Breast epithelium (tissue), 4 donors: ENCODE measurements around the gene SWAP70. TPM values are rescaled to one million over a fixed set of nuclear protein-coding genes. Genes with fewer than 3 reads are reported as not detected.

ENCODE experiments used
- DNase-seq, 2 donors: peaks; one replicate each; pipeline ENCODE4 v3.0.0-alpha.2; 2019; ENCODE audit warnings: low spot score in 2 of 2
- H3K27ac ChIP-seq, 2 donors: fragments of 200-600 bp; sonication (generic) in 1 of 2; one replicate each; pipeline ENCODE4 v1.5.1; 2016 to 2019; ENCODE audit warnings: mild to moderate bottlenecking in 1 of 2
- H3K27me3 ChIP-seq, 2 donors: fragments of 200-600 bp; sonication (generic) in 1 of 2; one replicate each; pipeline versions ENCODE4 v1.5.1 to v1.6.0; 2017 to 2019; ENCODE audit warnings: control low read depth in 1 of 2, mild to moderate bottlenecking in 1 of 2
- H3K36me3 ChIP-seq: fragments of 200-600 bp; one replicate; pipeline ENCODE4 v1.5.1; 2019
- H3K4me1 ChIP-seq, 2 donors: fragments of 200-600 bp; sonication (generic); one replicate each; pipeline ENCODE4 v1.5.1; 2016 to 2019; ENCODE audit warnings: control low read depth in 1 of 2
- H3K4me3 ChIP-seq, 3 donors: fragments of 200-600 bp; sonication (generic); 1 replicate in 2 of 3; 2 replicates in 1 of 3; pipeline ENCODE4 v1.5.1; 2016 to 2019; ENCODE audit warnings: mild to moderate bottlenecking in 3 of 3, moderate library complexity in 2 of 3
- H3K9me3 ChIP-seq, 2 donors: fragments of 200-600 bp; sonication (generic) in 1 of 2; one replicate each; pipeline ENCODE4 v1.5.1; 2016 to 2019; ENCODE audit warnings: control low read depth in 1 of 2
- POLR2A ChIP-seq: fragments of 450-650 bp; IDR thresholded peaks from one replicate; pipeline ENCODE4 v1.6.1; 2016; ENCODE audit warnings: antibody characterized with exemption, mild to moderate bottlenecking, moderate library complexity
- POLR2AphosphoS5 ChIP-seq, 3 donors: sonication (generic); formaldehyde crosslinking; IDR thresholded peaks; one replicate each; pipeline ENCODE4 v1.6.1; 2017; ENCODE audit warnings: antibody characterized with exemption in 3 of 3
- intact Hi-C: fragments of 100-400 bp; cut with DNase I; formaldehyde crosslinking; loops from one replicate; pipeline ENCODE4 v1.15.1; 2023; ENCODE audit warnings: low total_unique reads
- total RNA-seq, 3 donors: library from RNA; depleted of rRNA; stranded (reverse); fragments of >200 nt; gene quantifications; one replicate each; pipeline ENCODE4 v1.1.0, GENCODE V29; 2016
- TF ChIP-seq, protein P1 (sequence below), 3 donors: fragments of 450-650 bp; IDR thresholded peaks; one replicate each; pipeline ENCODE4 v1.5.1; 2016 to 2017; ENCODE audit warnings: antibody characterized with exemption in 3 of 3, mild to moderate bottlenecking in 3 of 3, moderate library complexity in 3 of 3

SWAP70 gene
- total RNA-seq, 3 donors from 2014 or later = 36.8 to 64.5 (median 60.6) TPM

DNA sequence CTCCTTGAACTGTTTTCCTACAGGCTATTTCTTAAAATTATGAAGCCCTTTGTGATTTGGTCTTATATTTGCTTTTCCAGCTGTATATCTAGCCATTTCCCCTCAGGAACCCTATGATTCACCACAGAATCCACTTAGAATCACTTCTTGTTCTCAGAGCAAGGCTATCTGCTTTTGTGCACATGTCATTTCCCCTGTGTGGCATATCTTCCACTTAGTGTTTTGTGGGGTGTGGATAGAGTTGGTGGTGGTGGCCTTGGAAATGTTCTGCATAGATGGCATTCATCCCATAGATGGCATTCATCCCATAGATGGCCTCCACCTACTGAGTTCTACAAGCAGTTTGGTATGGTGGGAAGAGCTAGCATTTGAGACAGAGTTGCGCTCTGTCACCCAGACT is 44.7 kb downstream of the SWAP70 start:
- intact Hi-C loops = no loop called here
- DNase-seq = no peak
- no peaks in the 10 kb centered on the region for H3K27me3 ChIP-seq
- peaks cover 0 to 1% of the 10 kb centered on the region in 2 donors for H3K4me1 ChIP-seq
- TF ChIP-seq POLR2A (no peak), POLR2AphosphoS5 (IDR thresholded peaks at IDR 0.05) (no peak)
- peak overlapping the region; percentile 38 to 56 for H3K27ac ChIP-seq
- no peaks in the 10 kb centered on the region for H3K36me3 ChIP-seq
- H3K4me3 ChIP-seq = no peak overlapping the region
- no peaks in the 10 kb centered on the region for H3K9me3 ChIP-seq

DNA sequence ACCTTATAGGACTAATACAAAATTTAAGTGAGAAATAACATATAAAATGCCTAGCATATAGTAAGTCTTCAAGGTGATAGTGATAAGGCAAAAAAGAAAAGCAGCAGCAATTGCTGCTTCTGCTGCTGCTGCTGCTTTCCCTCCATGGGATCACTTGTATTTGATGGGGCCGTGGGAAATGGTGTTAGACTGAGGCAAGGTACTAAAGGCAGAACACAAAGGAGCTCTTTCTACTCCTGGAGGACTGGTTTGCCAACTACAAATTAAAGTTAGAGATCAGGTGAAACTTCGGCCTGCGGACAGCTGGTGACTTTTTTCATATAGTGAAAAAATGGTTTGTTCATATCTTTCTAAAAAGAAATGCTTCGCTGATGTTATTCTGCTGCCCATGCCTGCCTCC is 46.3 kb downstream of the SWAP70 start:
- TF ChIP-seq POLR2AphosphoS5 (IDR thresholded peaks at IDR 0.05) = no peak
- TF ChIP-seq POLR2A = no peak
- TF ChIP-seq, protein P1, sequence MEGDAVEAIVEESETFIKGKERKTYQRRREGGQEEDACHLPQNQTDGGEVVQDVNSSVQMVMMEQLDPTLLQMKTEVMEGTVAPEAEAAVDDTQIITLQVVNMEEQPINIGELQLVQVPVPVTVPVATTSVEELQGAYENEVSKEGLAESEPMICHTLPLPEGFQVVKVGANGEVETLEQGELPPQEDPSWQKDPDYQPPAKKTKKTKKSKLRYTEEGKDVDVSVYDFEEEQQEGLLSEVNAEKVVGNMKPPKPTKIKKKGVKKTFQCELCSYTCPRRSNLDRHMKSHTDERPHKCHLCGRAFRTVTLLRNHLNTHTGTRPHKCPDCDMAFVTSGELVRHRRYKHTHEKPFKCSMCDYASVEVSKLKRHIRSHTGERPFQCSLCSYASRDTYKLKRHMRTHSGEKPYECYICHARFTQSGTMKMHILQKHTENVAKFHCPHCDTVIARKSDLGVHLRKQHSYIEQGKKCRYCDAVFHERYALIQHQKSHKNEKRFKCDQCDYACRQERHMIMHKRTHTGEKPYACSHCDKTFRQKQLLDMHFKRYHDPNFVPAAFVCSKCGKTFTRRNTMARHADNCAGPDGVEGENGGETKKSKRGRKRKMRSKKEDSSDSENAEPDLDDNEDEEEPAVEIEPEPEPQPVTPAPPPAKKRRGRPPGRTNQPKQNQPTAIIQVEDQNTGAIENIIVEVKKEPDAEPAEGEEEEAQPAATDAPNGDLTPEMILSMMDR (IDR thresholded peaks at IDR 0.05) = no peak
- Histone ChIP-seq H3K4me1 (no peaks in the 10 kb centered on the region), H3K27me3 (no peaks in the 10 kb centered on the region), H3K36me3 (no peaks in the 10 kb centered on the region), H3K9me3 (no peaks in the 10 kb centered on the region), H3K27ac (peak overlapping the region; percentile 38 to 56), H3K4me3 (no peak overlapping the region)
- intact Hi-C loops = no loop called here
- no peak for DNase-seq

DNA sequence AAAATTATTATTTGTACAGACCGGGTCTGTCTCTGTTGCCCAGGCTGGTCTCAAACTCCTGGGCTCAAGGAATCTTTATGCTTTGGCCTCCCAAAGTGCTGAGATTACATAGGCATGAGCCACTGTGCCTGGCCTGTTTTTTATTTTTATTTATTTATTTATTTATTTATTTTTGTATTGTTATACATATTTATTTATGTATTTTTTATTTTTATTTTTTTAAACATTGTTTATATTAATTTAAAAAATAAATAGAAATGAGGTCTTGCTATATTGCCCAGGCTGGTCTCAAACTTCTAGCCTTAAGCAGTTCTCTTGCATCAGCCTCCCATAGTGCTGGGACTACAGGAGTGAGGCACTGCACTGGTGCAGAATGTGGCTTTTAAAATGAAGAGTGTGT is 47.0 kb downstream of the SWAP70 start:
- no peak for DNase-seq
- Histone ChIP-seq H3K4me1 (no peaks in the 10 kb centered on the region), H3K36me3 (no peaks in the 10 kb centered on the region), H3K4me3 (no peak overlapping the region), H3K27ac (peak overlapping the region; percentile 56 to 66), H3K9me3 (no peaks in the 10 kb centered on the region), H3K27me3 (no peaks in the 10 kb centered on the region)
- intact Hi-C loops = no loop called here
- TF ChIP-seq POLR2A (no peak), POLR2AphosphoS5 (IDR thresholded peaks at IDR 0.05) (no peak)

DNA sequence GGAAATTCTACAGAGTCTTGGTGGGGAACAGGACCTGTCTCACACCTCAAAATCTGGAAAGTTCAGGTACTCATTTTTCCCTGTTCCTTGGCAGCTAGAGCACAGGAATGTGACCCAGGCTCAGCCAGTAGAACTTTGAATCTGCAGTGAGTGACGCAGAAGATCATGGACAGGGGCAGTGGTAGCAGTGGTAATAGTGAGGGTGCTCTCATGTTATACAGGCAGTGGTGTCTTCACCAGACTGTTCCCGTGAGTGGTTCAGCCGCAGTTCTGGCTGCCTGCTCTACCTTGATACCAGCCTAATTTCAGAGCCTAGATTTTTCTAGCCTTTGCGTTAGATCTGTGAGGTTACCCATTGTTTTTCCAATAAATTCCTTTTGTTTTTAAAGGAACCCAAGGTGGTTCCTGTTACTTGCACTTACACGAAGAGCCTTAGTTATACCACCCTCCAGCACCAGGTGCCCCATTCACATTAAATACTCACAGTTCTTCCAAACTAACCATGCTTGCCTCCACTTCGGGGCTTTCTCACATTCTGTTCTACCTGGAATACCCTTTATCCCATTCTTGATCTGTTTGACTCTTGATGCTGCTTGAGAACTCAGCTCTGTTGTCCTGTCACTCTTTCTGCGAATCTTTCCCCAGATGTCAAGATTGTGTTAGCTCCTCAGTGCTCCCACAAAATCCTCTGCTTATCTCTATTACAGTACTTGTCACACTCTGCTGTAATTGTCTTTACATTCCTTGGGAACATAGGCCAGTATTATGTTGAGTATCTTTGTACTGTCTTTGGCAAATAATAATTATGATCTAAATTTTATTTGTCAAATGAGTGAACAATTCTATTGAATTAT is 47.8 kb downstream of the SWAP70 start:
- peak overlapping the region; percentile 56 to 66 for H3K27ac ChIP-seq
- intact Hi-C loops = no loop called here
- no peaks in the 10 kb centered on the region for H3K27me3 ChIP-seq
- H3K4me3 ChIP-seq = no peak overlapping the region
- no peak for TF ChIP-seq POLR2AphosphoS5 (IDR thresholded peaks at IDR 0.05)
- TF ChIP-seq POLR2A = no peak
- TF ChIP-seq, protein P1 (IDR thresholded peaks at IDR 0.05) = no peak
- no peaks in the 10 kb centered on the region for H3K36me3 ChIP-seq
- H3K4me1 ChIP-seq = no peaks in the 10 kb centered on the region
- no peak for DNase-seq
- H3K9me3 ChIP-seq = no peaks in the 10 kb centered on the region

DNA sequence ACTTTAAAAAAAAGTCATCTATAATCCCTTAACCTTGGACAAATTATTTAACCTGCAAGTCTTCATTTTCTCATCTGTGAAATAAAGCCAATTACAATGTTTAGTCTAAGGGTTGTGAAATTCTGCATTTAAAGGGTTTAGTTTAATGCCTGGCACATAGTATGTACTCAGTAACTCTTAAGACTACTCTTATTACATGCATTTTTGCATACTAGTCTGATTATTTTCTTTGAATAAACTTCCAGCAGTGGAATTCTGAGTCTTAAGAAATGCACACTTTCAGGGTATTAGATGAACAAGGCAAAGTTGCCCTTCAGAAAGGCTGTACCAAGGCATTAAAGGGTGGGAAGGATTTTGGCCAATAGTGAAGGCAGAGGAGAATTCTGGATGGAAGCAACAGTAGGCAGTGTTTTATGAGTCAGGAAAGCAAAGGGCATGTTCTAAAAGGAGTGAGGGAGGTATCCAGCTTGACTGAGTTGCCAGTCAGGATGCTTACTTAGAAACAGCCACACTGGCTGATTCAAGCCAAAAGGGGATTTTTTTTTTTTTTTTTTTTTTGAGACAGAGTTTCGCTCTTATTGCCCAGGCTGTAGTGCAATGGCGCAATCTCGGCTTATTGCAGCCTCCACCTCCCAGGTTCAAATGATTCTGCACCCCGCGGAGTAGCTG is 50.5 kb downstream of the SWAP70 start:
- no peak overlapping the region for H3K4me3 ChIP-seq
- no peak overlapping the region for H3K27ac ChIP-seq
- DNase-seq = no peak
- H3K36me3 ChIP-seq = no peaks in the 10 kb centered on the region
- no peaks in the 10 kb centered on the region for H3K27me3 ChIP-seq
- TF ChIP-seq POLR2A = no peak
- TF ChIP-seq POLR2AphosphoS5 (IDR thresholded peaks at IDR 0.05) = no peak
- TF ChIP-seq, protein P1 (IDR thresholded peaks at IDR 0.05) = no peak
- no peaks in the 10 kb centered on the region for H3K9me3 ChIP-seq
- intact Hi-C loops = no loop called here
- peaks cover 0 to 4% of the 10 kb centered on the region in 2 donors for H3K4me1 ChIP-seq
